Glomerular visceral epithelial cell (primary cell): ENCODE data around the gene ZNF581.

ENCODE experiments used
- DNase-seq: peaks from one replicate; pipeline ENCODE4 v3.0.0-alpha.2; 2016; ENCODE audit errors: extremely low spot score

ZNF581 gene

DNA sequence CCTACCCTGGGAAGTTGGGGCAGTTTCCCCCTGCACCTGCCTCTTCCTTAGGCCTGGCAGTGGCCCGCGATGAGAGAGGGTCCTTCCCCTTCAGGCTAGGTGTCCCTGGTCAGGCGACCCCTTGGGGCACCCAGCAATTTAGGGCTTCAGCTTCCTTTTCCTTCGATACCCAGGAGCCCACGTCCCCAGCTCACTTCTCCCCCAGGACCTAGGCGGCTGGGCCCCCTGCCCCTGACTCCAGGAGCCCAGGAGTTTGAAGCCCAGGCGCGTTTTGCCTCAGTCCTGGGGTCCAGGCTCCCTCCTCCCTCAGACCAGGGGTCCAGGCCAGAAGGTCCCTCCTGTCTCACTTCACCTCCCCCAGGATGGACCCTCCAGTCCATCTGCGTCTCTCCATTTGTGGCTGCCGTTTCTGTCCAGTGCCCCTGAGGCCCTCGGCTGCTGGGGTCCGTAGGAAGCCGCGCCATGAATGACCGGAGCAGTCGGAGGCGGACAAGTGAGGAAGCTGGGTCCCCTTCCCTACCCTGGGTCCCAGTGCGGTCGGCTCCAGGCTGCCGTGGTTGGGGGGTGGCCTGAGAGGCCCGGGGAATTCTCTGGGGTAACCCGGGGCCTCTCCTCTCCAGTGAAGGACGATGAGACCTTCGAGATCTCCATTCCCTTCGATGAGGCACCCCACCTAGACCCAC lies 5.3 kb downstream of the ZNF581 start:
- DNase-seq, result no peak

DNA sequence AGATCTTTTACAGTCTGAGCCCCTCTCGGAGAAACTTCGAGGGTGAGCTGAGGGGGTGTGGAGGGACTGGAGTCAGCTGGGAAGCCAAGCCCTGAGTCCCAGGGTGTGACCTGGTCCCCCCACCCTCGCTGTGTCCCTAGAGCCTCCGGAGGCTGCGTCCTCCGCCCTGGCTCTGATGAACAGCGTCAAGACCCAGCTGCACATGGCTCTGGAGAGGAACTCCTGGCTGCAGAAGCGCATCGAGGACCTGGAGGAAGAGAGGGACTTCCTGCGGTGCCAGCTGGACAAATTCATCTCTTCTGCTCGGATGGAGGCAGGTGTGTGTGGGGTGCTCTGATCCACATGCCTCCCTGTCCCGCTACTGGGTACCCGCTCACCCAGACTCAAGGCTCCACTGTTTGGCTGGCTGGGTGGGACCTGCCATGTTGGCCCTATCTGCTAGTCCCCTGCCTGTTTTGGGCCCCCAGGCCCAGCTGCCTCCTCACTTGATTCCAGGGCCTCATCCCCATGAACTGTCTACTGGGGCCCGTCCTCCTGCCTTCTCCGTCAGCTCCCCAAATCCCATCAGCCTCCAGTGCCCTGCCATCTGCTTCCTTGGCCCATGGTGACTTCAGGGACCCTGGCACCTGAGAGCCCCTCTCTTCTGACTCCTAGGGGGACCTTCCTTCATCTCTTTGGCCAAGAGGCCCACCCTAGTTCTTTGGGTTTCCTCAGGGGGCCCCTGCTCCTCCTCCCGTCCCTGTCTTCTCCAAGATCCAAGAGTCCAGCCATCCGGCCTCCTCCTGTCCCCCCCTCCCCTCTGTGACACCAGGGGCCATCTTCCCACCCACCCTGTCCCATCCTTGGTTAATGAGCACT lies 6.0 kb downstream of the ZNF581 start:
- no peak for DNase-seq

GRCh38 chr19:55650126-55650557 lies 6.7 kb downstream of the ZNF581 start:
- no peak for DNase-seq

- DNase-seq, result no peak
Measured at GRCh38 chr19:55650602-55651230, 7.3 kb downstream of the ZNF581 start.

DNA sequence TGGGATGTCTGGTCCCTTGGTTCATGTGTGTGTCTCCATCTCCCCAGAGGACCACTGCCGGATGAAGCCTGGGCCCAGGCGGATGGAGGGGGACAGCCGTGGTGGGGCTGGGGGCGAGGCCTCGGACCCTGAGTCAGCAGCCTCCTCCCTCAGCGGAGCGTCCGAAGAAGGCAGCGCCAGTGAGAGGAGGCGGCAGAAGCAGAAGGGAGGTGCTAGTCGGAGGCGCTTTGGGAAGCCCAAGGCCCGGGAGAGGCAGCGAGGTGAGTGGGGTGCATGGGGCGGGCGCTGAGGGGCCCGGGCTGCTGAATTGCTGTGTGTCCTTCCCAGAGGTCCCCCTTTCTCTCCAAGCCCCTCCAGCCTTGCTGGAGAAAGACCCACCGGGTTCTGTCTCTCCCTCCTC lies 7.8 kb downstream of the ZNF581 start:
- no peak for DNase-seq

- no peak for DNase-seq
Measured at GRCh38 chr19:55652311-55653128, 9.1 kb downstream of the ZNF581 start.

- DNase-seq, result peak; percentile 100
Measured at GRCh38 chr19:55653651-55654322, 10.3 kb downstream of the ZNF581 start.

GRCh38 chr19:55654323-55654867 lies 10.9 kb downstream of the ZNF581 start:
- DNase-seq, result peak; percentile 100

DNA sequence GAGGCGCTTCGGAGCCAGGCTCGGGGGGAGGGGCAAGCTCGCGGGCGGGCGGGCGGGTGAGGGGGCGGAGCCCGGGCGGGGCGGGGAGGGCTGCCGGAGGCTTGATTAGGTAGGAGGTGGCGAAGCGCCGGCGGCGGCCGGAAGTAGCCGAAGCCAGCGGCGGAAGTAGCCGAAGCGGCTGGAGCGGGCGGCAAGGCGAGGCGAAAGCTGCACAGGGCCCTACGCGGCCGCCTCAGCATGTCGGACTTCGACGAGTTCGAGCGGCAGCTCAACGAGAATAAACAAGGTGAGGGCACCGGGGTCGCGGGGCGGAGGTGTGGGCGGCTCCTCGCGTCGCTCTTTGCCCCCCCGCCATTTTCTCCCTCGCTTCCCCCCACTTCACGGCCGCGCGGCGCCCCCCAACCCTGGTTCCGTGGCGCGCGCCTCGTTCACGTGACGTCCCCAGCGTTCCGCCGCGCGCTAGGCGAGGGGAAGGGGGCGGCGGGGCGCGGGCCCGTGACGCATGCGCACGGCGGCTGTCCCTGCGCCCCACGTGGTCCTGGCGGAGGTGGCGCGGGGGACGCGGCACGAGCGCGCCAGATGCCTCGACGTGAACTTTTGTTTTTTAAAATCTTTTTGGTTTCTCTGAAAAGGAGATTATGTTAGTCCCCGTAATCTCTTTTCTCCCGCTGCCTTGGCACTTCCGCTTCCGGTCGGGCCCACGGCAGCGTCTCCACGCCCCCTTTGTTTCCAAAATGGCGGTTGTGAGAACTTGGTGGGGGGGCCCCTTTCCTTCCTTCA lies 11.6 kb downstream of the ZNF581 start, which contains the start of gene U2AF2:
Gene U2AF2 (plus strand): TSS at position 168 of the 780 bp plus-strand sequence. CDS start 70 bp downstream, at position 238.
- DNase-seq, result peak; percentile 98

- no peak for DNase-seq
Measured at GRCh38 chr19:55655648-55656040, 12.2 kb downstream of the ZNF581 start.

DNA sequence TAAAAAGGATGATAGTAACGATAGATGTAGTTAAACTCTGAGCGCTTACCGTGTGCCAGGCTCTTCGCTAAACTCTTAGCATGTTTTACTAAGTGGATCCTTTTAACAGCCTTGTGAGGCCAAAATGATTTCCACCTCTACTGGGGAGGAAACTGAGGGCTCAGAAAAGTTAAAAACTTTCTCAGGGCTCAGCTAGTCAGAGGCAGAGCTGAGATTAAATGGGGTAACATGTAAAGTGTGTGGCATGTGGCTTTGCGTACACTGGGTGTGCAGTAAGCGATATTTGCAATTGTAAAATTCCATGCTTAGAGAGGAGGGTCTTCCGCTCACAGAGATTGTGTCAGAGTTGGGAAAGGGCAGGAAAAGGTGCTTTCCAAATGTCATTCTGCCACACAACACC lies 13.1 kb downstream of the ZNF581 start:
- no peak for DNase-seq

DNA sequence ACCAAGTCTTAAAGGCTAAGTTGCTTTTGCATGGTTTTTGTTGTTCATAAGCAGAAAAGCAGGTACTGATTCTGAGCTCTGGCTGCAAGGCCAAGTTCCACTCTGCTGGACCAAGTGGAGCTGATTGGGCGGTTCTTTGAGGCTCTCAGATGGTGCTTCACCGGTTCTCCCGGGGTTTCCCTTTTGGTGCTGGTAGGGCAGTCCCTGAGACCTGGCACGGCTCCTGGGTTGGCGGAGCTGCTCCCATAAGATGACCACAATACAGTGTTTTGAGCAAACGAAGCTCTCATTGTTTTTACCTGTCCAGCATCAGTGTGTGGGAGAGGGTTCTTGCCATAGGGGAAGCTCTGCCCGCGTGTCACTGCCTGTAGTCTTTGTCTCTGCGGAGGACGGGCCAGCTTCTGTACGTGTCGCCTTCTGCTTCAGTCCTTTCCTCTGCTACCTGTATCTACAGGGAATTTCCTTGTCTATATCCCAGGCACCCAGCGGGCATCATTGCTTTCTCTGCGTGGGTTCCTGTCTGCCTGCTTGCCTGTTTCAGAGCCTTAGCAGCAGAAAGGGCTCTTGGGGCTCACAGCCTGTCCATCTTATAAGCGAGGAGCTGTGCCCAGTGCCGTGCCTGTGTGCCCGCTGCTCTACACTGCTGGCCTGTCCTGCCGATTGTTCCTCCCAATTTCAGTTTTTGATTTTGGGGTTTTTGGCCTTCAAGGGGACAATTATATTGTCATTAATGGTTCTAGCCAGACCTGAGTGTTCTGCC lies 13.7 kb downstream of the ZNF581 start:
- no peak for DNase-seq

DNA sequence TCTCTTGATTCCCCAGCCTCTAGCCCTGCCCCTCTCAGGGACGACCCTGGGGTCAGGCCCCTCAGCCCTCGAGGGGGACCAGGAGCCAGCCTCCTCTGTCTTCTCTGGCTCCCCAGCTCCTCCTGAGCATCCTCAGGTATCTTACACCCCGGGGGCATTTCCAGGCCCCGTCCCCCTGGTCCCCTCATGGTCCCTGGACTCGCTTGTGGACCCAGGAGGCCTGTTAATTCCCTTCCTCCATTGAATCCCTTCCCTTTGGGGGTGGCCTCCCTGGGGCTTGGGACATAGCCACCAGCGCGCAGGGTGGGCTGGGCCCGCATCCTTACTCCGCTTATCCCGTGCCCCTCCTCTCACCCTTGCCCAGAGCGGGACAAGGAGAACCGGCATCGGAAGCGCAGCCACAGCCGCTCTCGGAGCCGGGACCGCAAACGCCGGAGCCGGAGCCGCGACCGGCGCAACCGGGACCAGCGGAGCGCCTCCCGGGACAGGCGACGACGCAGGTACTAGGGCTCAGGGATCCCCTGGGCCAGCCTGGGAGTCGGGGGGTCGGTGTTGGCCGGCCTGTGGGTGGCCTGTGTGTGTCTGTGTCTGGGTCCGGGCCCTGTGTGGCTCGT lies 15.5 kb downstream of the ZNF581 start:
- DNase-seq, result no peak

DNA sequence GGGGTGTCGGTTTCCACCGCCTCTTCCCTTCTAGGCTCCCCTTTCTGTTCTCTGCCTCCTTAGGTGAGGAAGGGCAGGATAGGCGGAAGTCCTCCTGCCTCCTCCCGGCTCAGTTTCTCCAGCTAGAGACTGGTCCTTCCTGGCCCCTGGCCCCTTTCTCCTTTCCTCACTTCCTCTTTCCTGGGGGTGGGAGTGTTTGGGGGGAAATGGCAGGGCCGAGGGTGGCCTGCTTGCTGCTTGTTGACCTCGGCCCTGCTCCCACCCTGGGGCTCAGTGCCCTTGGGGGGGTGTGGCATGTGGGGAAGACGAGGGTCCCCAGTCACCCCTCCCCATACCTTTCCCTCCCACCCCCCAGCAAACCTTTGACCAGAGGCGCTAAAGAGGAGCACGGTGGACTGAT lies 16.4 kb downstream of the ZNF581 start:
- no peak for DNase-seq

DNA sequence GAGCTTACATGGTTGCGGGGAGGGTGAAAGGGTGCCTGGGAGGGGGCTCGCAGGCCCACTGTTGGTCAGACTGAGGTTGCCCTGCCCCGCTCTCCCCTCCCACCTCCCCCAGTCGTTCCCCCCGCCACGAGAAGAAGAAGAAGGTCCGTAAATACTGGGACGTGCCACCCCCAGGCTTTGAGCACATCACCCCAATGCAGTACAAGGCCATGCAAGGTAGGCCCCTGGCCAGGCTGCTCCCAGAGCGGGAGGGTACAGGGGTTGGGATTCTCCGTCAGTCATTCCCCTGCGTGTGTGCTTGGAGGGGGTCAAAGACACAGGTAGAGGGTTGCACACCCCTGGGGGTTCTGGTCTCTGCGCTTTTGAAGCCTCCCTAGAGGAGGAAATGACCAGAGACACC lies 17.0 kb downstream of the ZNF581 start:
- DNase-seq, result no peak

DNA sequence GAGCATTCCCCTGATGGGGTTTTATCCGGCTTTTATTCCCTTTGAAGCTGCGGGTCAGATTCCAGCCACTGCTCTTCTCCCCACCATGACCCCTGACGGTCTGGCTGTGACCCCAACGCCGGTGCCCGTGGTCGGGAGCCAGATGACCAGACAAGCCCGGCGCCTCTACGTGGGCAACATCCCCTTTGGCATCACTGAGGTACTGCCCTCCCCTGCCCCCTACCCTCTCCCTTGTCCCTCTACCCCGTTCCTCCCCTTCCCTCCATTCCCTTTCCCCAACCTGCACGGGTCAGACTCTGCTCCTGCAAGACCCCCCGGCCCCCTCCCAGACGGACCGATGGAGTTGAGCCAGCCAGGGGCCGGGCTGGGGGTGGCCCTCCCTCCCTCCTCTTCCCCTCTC lies 17.5 kb downstream of the ZNF581 start:
- no peak for DNase-seq

- no peak for DNase-seq
Measured at GRCh38 chr19:55661826-55662225, 18.4 kb downstream of the ZNF581 start.

GRCh38 chr19:55663846-55664536 lies 20.5 kb downstream of the ZNF581 start:
- no peak for DNase-seq
